Thymus (tissue), 11 donors: ENCODE data around the gene C19orf73. TPM values are rescaled to one million over a fixed set of nuclear protein-coding genes. Genes with fewer than 3 reads are reported as not detected.
A peak's percentile ranks its signal among the peaks of the same experiment; 100 is the strongest.
"Not testable (repeated sequence)": the region's sequence is repeated elsewhere in the genome, so short reads cannot be mapped to it uniquely, and the experiment has no call there.

Source experiments
- DNase-seq, 9 donors: peaks; one replicate each; pipeline ENCODE4 v3.0.0-alpha.2; 2013; ENCODE audit warnings: low spot score in 9 of 9, low read depth in 6 of 9, missing footprints in 1 of 9
- H3K27ac ChIP-seq, 2 donors: one replicate each; pipeline ENCODE4 v1.5.1; 2013; ENCODE audit warnings: control low read depth in 1 of 2, low read depth in 1 of 2, low read length in 1 of 2, mild to moderate bottlenecking in 1 of 2, moderate library complexity in 1 of 2
- H3K27me3 ChIP-seq, 2 donors: one replicate each; pipeline ENCODE4 v1.5.1; 2013; ENCODE audit warnings: low read length in 1 of 2; ENCODE audit not compliant: control insufficient read depth in 2 of 2, insufficient read depth in 1 of 2
- H3K36me3 ChIP-seq, 2 donors: one replicate each; pipeline ENCODE4 v1.5.1; 2013; ENCODE audit warnings: low read length in 1 of 2, mild to moderate bottlenecking in 1 of 2, moderate library complexity in 1 of 2; ENCODE audit not compliant: control insufficient read depth in 2 of 2, insufficient read depth in 2 of 2
- H3K4me1 ChIP-seq, 2 donors: one replicate each; pipeline ENCODE4 v1.5.1; 2013; ENCODE audit warnings: low read length in 2 of 2; ENCODE audit not compliant: control insufficient read depth in 2 of 2, insufficient read depth in 2 of 2
- H3K4me3 ChIP-seq, 2 donors: one replicate each; pipeline ENCODE4 v1.5.1; 2013; ENCODE audit warnings: low read length in 2 of 2, control low read depth in 1 of 2, mild to moderate bottlenecking in 1 of 2
- H3K9me3 ChIP-seq, 2 donors: one replicate each; pipeline ENCODE4 v1.5.1; 2013; ENCODE audit warnings: low read length in 1 of 2, mild to moderate bottlenecking in 1 of 2; ENCODE audit not compliant: control insufficient read depth in 2 of 2, insufficient read depth in 1 of 2
- WGBS: extraction: QIAGEN DNeasy Blood & Tissue Kit; methylation state at CpG from one replicate; pipeline ENCODE4 v1.1.7; 2013; 5-methylcytosine and 5-hydroxymethylcytosine counted together
- polyA plus RNA-seq: library from polyadenylated mRNA; stranded (reverse); fragments of 200-250 nt; gene quantifications from one replicate; pipeline ENCODE4 v1.2.3, GENCODE V29; 2013
- total RNA-seq: library from RNA; stranded (reverse); fragments of 120-200 nt; gene quantifications from one replicate; pipeline ENCODE4 v1.2.4, GENCODE V29; 2013
- donor health status: healthy.

The C19orf73 gene
- total and polyA plus RNA-seq, 2 donors, result 2.7 to 4.0 TPM

DNA sequence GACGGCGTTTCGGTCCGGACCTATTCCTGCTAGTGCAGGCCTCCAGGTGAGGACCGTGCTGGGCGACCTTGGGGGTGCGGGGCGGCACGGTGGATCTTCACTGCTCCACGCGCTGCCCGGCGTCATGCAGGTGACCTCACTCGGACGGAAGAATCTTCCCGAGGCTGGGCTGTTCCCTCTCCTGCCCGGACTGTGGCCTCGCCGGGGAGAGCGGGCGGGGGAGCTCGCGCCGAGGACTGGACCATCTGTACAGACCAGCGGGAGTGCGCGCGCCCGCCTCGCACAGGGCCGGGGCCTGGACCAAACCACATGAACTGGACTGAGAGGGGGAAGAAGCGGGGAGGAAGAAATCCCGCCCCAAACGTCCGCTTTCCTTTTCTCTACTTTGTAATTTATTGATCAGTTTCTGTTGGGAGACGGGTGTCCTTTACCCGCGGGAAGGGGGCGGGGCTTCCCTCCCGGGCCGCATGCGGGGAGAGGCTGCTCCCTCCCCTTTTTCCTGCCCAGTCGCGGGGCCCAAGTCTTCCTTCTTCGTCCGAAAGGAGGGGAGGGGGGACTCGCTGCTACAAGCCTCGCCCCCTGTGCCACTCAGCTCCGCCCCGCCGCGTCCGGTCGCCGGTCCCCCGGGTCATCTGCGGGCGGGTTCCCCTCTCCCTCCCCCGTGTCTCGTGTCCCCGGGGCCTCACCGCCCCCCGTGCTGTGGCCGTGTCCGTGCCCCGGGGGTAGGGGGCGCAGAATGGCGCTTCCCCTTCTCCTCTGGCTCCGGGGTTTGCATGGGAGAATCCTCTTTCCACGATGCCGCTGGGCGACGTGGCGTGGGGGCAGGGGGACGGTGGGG, 31.4 kb upstream of the C19orf73 start:
- Histone ChIP-seq H3K4me3 (peak overlapping the region; percentile 23 to 40), H3K9me3 (peaks cover 4 to 13% of the 10 kb centered on the region in 2 donors), H3K27ac (peak overlapping the region in 1 of 2 donors; percentile 31), H3K36me3 (no peaks in the 10 kb centered on the region), H3K4me1 (peaks cover 2 to 27% of the 10 kb centered on the region in 2 donors), H3K27me3 (peaks cover 43 to 98% of the 10 kb centered on the region in 2 donors)
- no peak for DNase-seq
- WGBS, result 1% methylated on average over 75 of the region's 75 CpGs

- H3K27ac ChIP-seq, result peak overlapping the region; percentile 6 to 58
- DNase-seq, result no peak
- WGBS, result 2% methylated on average over 23 of the region's 23 CpGs
These were observed 30.7 kb upstream of the C19orf73 start for GRCh38 chr19:49149652-49150105.

DNA sequence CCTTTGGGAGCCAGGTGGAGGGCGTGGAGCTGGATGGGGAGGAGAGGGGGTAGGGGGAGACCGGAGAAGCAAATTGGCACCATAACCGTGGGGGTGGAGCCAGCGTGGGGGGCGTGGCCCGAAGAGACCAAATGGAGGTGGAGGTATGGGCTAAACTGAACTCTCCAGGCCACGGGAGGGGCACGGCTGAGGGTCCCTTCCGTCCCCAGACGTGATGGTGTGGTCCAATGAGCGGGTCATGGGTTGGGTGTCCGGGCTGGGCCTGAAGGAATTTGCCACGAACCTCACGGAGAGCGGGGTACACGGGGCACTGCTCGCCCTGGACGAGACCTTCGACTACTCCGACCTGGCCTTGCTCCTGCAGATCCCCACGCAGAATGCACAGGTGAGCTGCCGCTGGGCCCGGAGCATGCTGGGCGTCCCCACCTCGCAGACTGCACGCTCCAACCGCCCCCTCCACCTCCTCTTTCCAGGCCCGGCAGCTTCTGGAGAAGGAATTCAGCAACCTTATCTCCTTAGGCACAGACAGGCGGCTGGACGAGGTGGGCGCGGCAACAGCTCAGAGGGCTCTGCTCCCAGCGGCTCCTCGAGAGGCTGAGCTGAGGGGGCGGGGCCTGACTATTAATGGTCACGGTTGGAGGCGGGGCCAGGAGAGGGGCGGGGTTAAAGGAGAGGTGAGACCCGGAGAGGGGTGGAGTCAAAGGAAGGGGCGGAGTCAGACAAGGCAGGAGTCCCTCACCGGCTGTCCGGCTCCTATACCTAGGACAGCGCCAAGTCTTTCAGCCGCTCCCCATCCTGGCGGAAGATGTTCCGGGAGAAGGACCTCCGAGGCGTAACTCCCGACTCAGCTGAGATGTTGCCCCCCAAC, 30.1 kb upstream of the C19orf73 start:
- Histone ChIP-seq H3K27ac (peak overlapping the region in 1 of 2 donors; percentile 58), H3K4me3 (peak overlapping the region in 1 of 2 donors; percentile 23), H3K36me3 (no peaks in the 10 kb centered on the region), H3K9me3 (peaks cover 4 to 13% of the 10 kb centered on the region in 2 donors), H3K4me1 (peaks cover 2 to 27% of the 10 kb centered on the region in 2 donors), H3K27me3 (peaks cover 45 to 92% of the 10 kb centered on the region in 2 donors)
- DNase-seq, result peak in 2 of 9 donors; percentile 37 to 53
- 6% methylated on average over 49 of the region's 49 CpGs for WGBS

More at GRCh38 chr19:49149652-49150105, 30.7 kb upstream of the C19orf73 start:
- peaks cover 2 to 27% of the 10 kb centered on the region in 2 donors for H3K4me1 ChIP-seq
- H3K9me3 ChIP-seq, result peaks cover 4 to 13% of the 10 kb centered on the region in 2 donors
- no peaks in the 10 kb centered on the region for H3K36me3 ChIP-seq
- H3K27me3 ChIP-seq, result peaks cover 43 to 95% of the 10 kb centered on the region in 2 donors
- H3K4me3 ChIP-seq, result peak overlapping the region; percentile 23 to 40

GRCh38 chr19:49148044-49148682, 29.2 kb upstream of the C19orf73 start:
- no peak for DNase-seq
- Histone ChIP-seq H3K9me3 (peaks cover 4 to 13% of the 10 kb centered on the region in 2 donors), H3K27ac (no peak overlapping the region), H3K27me3 (peaks cover 44 to 89% of the 10 kb centered on the region in 2 donors), H3K36me3 (no peaks in the 10 kb centered on the region), H3K4me1 (peaks cover 2 to 27% of the 10 kb centered on the region in 2 donors), H3K4me3 (no peak overlapping the region)
- WGBS, result 85% methylated on average over 11 of the region's 11 CpGs

GRCh38 chr19:49146408-49146770, 27.4 kb upstream of the C19orf73 start:
- 63% methylated on average over 7 of the region's 7 CpGs for WGBS
- Histone ChIP-seq H3K27me3 (peaks cover 32 to 86% of the 10 kb centered on the region in 2 donors), H3K4me1 (peaks cover 2 to 32% of the 10 kb centered on the region in 2 donors)
- H3K4me3 ChIP-seq, H3K9me3 ChIP-seq, DNase-seq, H3K27ac ChIP-seq, H3K36me3 ChIP-seq: not testable (repeated sequence)

- H3K36me3 ChIP-seq, result no peaks in the 10 kb centered on the region
- 9% methylated on average over 30 of the region's 30 CpGs for WGBS
- H3K4me3 ChIP-seq, result no peak overlapping the region
- peak in 5 of 9 donors; percentile 40 to 68 (median 55) for DNase-seq
- no peak overlapping the region for H3K27ac ChIP-seq
- peaks cover 26 to 85% of the 10 kb centered on the region in 2 donors for H3K27me3 ChIP-seq
- H3K4me1 ChIP-seq, result peaks cover 2 to 31% of the 10 kb centered on the region in 2 donors
- H3K9me3 ChIP-seq, result peaks cover 0 to 5% of the 10 kb centered on the region in 2 donors
These were observed 26.8 kb upstream of the C19orf73 start for GRCh38 chr19:49145573-49146407.

DNA sequence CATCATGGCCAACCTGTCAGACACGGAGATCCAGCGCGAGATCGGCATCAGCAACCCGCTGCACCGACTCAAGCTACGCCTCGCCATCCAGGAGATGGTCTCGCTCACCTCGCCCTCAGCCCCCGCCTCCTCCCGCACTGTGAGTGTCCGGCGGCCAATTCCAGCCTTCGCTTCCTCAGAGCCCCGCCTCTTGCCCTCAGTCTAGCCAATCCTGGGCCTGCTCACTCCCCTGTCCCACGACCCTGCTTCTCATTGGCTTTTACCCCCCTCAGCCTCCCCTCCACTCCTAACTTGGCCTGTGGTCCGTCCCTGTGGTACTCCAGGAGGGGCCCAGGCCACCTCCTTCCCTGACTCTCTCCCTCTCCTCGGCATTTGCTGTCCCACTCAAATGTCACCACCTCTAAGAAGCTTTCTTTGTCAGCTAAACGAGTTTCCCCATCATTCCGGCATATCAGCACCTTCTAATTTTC, 24.0 kb upstream of the C19orf73 start:
- Histone ChIP-seq H3K9me3 (peaks cover 0 to 3% of the 10 kb centered on the region in 2 donors), H3K27ac (no peak overlapping the region), H3K4me3 (peak overlapping the region in 1 of 2 donors; percentile 0), H3K4me1 (peaks cover 0 to 9% of the 10 kb centered on the region in 2 donors), H3K36me3 (no peaks in the 10 kb centered on the region), H3K27me3 (peaks cover 7 to 59% of the 10 kb centered on the region in 2 donors)
- DNase-seq, result peak in 2 of 9 donors; percentile 44 to 58
- 6% methylated on average over 21 of the region's 21 CpGs for WGBS

GRCh38 chr19:49141352-49141751, 22.4 kb upstream of the C19orf73 start:
- no peak for DNase-seq
- WGBS, result 87% methylated on average over 6 of the region's 6 CpGs
- H3K9me3 ChIP-seq, result peaks cover 0 to 3% of the 10 kb centered on the region in 2 donors
- H3K36me3 ChIP-seq, result no peaks in the 10 kb centered on the region
- H3K4me1 ChIP-seq, result peaks cover 0 to 9% of the 10 kb centered on the region in 2 donors
- H3K27me3 ChIP-seq, result peaks cover 2 to 44% of the 10 kb centered on the region in 2 donors
- no peak overlapping the region for H3K27ac ChIP-seq
- H3K4me3 ChIP-seq, result no peak overlapping the region
